ENCODE measurements around the gene RER1.

DNA sequence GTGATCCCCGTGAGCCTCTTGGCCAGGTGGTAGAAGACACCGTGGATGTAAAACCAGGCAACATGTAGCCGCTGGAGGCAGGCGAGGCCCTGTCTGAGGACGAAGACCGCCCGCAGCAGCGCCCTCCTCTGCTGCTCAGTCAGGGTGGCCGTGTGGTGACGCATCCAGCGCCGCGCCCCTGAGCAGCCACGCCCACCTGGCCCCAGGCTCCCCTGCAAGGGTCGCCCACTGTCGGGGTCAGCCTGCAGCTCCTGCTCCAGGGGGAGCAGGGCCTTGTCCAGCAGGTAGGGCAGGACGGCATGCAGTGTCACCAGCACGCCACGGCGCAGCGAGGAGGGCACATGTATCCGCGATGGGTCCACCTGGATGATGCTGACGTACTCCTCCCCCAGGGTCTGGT is 16.8 kb downstream of the RER1 start:
- TF ChIP-seq, protein P1, sequence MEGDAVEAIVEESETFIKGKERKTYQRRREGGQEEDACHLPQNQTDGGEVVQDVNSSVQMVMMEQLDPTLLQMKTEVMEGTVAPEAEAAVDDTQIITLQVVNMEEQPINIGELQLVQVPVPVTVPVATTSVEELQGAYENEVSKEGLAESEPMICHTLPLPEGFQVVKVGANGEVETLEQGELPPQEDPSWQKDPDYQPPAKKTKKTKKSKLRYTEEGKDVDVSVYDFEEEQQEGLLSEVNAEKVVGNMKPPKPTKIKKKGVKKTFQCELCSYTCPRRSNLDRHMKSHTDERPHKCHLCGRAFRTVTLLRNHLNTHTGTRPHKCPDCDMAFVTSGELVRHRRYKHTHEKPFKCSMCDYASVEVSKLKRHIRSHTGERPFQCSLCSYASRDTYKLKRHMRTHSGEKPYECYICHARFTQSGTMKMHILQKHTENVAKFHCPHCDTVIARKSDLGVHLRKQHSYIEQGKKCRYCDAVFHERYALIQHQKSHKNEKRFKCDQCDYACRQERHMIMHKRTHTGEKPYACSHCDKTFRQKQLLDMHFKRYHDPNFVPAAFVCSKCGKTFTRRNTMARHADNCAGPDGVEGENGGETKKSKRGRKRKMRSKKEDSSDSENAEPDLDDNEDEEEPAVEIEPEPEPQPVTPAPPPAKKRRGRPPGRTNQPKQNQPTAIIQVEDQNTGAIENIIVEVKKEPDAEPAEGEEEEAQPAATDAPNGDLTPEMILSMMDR (IDR thresholded peaks at IDR 0.05), result no peak
- TF ChIP-seq POLR2A (IDR thresholded peaks at IDR 0.05) (no peak), POLR2AphosphoS5 (IDR thresholded peaks at IDR 0.05) (no peak)

Data from breast epithelium (tissue), 3 donors.